Sigmoid colon (tissue), 4 donors: Measurements from ENCODE around the gene CTBP2.

Experiments
- EP300 ChIP-seq, 4 donors: sonication (generic); formaldehyde crosslinking; IDR thresholded peaks; one replicate each; pipeline ENCODE4 v1.6.1; 2017; ENCODE audit warnings: antibody characterized with exemption in 4 of 4
- POLR2A ChIP-seq, 2 donors: fragments of 450-650 bp; IDR thresholded peaks; one replicate each; pipeline ENCODE4 v1.6.1; 2016; ENCODE audit warnings: antibody characterized with exemption in 2 of 2, mild to moderate bottlenecking in 2 of 2, moderate library complexity in 2 of 2
- POLR2AphosphoS5 ChIP-seq, 4 donors: sonication (generic); formaldehyde crosslinking; IDR thresholded peaks; one replicate each; pipeline ENCODE4 v1.6.1; 2017; ENCODE audit warnings: antibody characterized with exemption in 4 of 4
- TF ChIP-seq, protein P1 (sequence below), 4 experiments: fragments of 450-650 bp in 3 of 4; fragments of 200-600 bp in 1 of 4; IDR thresholded peaks; one replicate each; pipeline ENCODE4 v1.5.1; 2016 to 2019; ENCODE audit warnings: antibody characterized with exemption in 4 of 4, mild to moderate bottlenecking in 3 of 4, moderate library complexity in 2 of 4

DNA sequence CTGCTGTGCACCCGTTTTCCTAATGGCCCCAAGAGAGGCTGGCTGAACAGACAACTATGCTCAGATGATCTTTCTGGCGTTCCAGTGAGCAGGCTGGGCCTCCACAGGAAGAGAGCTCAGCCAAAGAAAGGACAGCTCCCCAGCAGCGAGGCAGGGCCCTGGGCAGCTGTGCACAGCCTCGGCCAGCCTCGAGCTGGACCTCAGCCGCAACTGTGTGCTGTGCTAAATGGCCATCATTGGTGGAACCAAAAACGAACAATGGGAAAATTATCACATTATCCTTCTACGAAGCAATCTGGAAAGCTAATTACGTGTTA lies 97.5 kb downstream of the CTBP2 start:
- TF ChIP-seq POLR2A (IDR thresholded peaks at IDR 0.05) (no peak), POLR2AphosphoS5 (IDR thresholded peaks at IDR 0.05) (no peak), EP300 (IDR thresholded peaks at IDR 0.05) (no peak)
- TF ChIP-seq, protein P1, sequence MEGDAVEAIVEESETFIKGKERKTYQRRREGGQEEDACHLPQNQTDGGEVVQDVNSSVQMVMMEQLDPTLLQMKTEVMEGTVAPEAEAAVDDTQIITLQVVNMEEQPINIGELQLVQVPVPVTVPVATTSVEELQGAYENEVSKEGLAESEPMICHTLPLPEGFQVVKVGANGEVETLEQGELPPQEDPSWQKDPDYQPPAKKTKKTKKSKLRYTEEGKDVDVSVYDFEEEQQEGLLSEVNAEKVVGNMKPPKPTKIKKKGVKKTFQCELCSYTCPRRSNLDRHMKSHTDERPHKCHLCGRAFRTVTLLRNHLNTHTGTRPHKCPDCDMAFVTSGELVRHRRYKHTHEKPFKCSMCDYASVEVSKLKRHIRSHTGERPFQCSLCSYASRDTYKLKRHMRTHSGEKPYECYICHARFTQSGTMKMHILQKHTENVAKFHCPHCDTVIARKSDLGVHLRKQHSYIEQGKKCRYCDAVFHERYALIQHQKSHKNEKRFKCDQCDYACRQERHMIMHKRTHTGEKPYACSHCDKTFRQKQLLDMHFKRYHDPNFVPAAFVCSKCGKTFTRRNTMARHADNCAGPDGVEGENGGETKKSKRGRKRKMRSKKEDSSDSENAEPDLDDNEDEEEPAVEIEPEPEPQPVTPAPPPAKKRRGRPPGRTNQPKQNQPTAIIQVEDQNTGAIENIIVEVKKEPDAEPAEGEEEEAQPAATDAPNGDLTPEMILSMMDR (IDR thresholded peaks at IDR 0.05) = no peak
